Stimulated activated naive CD8-positive, alpha-beta T cell treated with anti-CD3 and anti-CD28 coated beads, Interleukin-15, Interleukin-2, amounts not matched to agents 100 U/mL and 50 U/mL, for 24 hours (primary cell): ENCODE results near the gene RPL37A.

Source experiments
- ATAC-seq: fragments of 150-1000 bp; cut with Tn5 transposase; one replicate; pipeline ENCODE4 v1.10.0; 2021
- DNase-seq: peaks from one replicate; pipeline ENCODE4 v3.0.0; 2021

The RPL37A gene

GRCh38 chr2:216498379-216499352 is at the start of gene RPL37A:
RPL37A (plus strand) TSS chr2:216498844; CDS start chr2:216498875, 31 bp downstream.
- peak; percentile 99 for ATAC-seq
- peak; percentile 89 for DNase-seq

DNA sequence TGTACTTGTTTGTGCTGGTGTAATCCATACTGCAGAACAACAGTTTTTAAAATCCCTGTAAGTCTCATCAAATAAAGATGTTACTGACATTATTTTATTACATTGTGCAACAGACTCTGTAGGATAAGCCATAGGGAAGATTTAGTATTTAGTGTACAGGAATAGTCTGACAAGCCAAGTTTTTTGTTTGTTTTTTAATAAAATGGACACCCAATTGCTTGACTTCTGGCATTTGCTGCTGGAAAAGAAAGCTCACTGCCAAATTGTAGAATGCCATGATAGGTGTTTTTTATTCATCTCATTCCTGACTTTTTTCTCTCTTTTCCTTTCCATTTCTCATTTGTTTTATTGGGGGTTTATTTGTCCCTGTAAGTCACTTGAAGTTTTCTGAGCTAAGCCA is 48.3 kb upstream of the RPL37A start:
- DNase-seq = no peak

DNA sequence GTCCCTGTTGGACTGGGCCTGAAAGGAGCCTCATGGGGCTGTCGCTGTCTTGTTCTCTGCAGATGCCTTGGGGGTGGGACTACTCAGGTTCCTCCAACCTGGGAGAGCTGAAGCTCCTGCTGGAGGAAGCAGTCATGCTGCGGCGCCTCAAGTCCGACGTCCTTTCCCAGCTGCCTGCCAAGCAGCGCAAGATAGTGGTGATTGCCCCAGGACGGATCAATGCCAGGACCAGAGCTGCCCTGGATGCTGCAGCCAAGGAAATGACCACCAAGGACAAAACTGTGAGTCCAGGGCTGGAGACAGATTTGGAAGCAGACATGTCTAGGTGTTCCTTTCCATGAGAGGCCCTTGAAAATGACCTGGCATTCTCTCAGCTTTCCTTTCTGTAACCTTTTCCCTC is 47.9 kb upstream of the RPL37A start:
- ATAC-seq (no peak), DNase-seq (no peak)

More for the DNA sequence above, 48.3 kb upstream of the RPL37A start:
- no peak for ATAC-seq

DNA sequence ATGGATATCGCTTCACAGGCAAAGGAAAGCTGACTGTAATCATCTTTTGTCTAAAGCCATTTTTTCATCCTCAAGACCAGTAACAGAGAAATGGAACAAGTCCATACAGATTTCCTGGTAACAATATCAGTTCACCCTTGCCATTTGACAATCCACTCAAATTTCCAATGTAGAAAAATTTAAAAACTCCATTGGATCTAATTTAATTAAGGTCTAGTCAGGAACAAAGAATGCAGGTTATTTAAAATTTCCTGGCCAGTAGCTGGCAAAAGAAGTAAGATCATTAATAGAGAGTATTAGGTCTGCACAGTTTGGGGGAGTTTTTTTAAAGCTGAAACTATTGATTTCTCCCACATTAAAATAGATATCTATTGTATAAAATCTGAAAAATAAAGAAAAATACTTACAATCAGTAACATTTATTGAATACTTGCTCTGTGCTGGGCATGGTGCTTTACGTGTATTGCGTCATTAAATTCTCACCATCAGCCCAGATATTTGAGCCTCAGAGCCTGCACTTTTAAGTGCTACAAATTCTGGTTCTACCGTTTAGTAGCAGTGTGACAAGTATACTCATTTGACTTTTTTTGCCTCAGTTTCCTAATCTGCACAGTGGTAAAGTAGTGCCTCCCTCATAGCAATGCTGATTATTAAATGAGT is 44.6 kb upstream of the RPL37A start:
- no peak for ATAC-seq
- DNase-seq = no peak

GRCh38 chr2:216463148-216463547 is 35.5 kb upstream of the RPL37A start:
- DNase-seq (no peak), ATAC-seq (no peak)

GRCh38 chr2:216464104-216464720 is 34.4 kb upstream of the RPL37A start:
- DNase-seq (no peak), ATAC-seq (no peak)

DNA sequence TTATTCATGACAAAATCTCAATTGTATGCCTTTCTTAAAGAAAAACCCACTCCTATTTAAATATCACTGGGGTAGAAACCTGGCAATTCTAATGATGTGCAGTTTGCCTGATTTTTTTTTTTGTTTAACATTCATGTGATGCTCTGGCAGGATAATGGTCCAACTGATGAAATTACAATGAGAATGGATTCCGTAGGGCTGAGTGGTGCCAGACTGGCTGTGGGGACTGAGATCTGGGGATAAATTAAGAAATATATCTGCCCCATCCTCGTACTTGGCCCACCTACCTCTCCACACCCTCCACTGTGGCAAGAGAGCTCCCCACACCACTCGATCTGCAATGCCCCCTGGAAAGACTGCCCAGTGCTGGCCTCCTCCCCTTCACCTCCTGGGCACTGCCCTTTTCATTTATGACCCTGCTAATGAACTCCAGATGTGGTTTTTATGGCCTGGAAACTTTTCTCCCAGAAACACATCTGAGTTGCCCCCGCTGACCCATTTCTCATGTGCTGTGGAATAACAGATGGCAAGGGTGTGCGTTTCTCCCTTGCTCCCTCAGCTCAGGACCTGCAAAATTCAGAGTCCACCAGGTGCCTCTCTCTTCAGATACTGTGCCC is 33.0 kb upstream of the RPL37A start:
- no peak for ATAC-seq
- DNase-seq = no peak

- DNase-seq = no peak
- ATAC-seq = no peak
These were observed 30.8 kb upstream of the RPL37A start for GRCh38 chr2:216467845-216468244.

- DNase-seq = no peak
- ATAC-seq = no peak
These were observed 29.0 kb upstream of the RPL37A start for GRCh38 chr2:216469661-216470060.

GRCh38 chr2:216473187-216473586 is 25.5 kb upstream of the RPL37A start:
- no peak for ATAC-seq
- DNase-seq = no peak

DNA sequence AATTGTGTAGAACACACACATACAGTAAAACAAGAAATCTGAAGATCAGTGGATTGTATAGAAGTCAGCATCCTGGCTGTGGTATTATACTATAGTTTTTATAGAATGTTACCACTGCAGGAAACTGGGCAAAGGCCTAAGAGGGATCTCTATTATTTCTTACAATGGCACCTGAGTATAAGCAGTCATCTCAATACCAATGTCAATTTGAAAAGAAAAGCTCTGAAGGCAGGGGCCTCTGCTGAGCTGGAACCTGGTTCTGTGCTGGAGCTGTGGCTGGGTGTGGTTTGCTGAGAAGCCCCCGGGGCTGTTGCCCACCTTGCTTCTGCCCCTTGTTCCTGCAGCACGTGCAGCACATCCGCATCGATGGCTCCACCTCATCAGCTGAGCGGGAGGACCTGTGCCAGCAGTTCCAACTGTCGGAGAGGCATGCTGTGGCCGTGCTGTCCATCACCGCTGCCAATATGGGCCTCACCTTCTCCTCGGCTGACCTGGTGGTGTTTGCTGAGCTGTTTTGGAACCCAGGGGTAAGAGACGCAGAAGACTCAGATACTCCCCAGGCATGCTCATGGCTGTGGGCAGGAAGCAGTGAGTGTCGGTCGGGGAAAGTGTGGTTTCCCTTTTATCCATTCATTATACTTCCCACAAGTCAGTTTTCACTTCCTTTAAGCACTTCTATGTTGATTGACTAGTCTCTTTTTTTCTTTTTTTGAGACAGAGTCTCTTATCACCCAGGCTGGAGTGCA is 23.5 kb upstream of the RPL37A start:
- DNase-seq (peak; percentile 45), ATAC-seq (peak; percentile 74)

GRCh38 chr2:216475767-216476166 is 22.9 kb upstream of the RPL37A start:
- no peak for DNase-seq
- ATAC-seq = no peak

DNA sequence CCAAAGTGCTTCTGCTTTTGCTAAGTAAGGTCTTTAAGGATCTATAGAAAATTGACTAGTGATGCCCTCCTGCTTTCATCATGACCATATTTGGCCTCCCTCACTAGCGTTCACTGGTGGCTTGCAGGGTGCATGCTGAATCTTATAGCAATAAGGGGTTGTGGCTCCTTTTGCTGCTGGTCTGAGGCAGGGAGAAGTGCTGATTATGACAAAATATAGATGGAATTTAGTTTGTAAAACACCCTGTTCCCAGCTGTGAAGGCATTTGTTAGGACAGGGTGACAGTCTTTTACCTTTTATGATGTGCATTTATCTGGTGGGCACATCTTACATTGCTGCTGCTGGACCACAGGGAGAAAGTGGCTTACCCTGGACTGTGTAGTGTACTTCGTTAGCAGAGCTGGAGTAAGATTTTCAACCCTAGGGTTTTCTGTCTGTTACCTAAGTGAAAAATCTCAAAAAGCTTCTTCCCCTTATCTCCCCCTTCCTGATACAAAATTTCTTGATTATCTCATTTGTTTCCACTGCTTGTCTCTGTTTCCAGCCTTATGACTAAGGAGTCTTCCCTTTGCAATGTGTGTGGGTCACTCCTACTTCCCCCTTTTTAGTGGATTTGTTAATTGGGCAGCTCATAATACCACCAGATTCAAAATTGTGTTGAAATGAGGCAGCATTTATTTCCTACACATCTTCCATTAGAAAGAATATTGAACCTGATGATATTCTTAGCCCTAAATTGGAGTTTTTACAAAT is 21.2 kb upstream of the RPL37A start:
- ATAC-seq = no peak
- DNase-seq = no peak

GRCh38 chr2:216478151-216478550 is 20.5 kb upstream of the RPL37A start:
- DNase-seq (peak; percentile 42), ATAC-seq (peak; percentile 94)

GRCh38 chr2:216478791-216479190 is 19.9 kb upstream of the RPL37A start:
- DNase-seq (no peak), ATAC-seq (no peak)

DNA sequence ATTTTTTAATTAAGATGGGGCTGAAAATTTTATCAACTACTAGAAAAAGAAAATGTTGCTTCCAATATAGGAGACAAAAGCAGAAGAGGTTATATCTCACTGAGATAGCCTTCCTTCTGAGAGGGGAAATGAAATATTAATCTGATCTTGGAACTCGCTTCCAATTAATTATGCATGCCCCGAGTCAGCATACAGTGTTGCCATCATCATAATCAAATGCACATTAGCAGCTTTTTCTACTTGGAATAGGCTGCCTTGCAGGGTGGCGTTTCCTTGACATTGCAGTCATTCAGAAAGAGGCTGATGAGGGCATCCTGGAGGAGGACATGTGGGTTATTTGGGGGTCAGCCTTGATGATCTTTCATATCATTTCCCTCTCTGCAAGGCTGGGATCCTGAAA is 18.4 kb upstream of the RPL37A start:
- ATAC-seq (no peak), DNase-seq (no peak)

DNA sequence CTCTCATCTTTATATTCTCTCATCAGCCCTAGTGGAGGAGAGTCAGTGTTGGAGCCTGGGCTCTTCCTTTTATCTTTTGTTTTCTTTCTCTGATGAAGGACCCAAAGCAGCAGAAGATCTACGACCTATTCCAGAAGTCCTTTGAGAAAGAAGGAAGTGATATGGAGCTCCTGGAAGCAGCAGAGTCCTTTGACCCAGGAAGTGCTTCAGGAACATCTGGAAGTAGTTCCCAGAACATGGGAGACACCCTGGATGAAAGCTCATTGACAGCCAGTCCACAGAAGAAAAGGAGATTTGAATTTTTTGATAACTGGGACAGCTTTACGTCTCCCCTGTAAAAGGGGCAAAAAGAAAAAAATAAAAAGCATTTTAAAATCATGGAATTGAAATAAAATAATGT is 16.0 kb upstream of the RPL37A start:
- no peak for DNase-seq
- no peak for ATAC-seq

- no peak for DNase-seq
- no peak for ATAC-seq
These were observed 13.4 kb upstream of the RPL37A start for GRCh38 chr2:216485237-216485636.

GRCh38 chr2:216485745-216486144 is 12.9 kb upstream of the RPL37A start:
- DNase-seq = no peak

DNA sequence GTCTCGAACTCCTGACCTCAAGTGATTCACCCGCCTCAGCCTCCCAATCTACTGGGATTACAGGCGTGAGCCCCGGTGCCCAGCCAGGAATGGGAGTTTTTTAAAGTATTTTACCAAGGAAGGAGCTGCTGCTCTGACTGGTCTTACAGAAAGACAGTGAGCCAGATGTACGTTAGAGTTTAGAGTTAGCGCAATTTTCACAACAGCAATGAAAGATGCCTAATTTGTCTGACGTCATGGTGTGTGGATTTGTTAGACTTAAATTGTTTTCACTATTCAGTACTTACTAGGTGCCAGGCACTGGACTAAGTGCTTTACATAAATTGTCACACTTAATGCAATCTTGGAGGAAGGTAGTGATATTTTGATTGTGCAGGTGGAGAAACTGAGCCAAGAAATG is 12.4 kb upstream of the RPL37A start:
- DNase-seq (no peak), ATAC-seq (no peak)

More at GRCh38 chr2:216485745-216486144, 12.9 kb upstream of the RPL37A start:
- no peak for ATAC-seq

DNA sequence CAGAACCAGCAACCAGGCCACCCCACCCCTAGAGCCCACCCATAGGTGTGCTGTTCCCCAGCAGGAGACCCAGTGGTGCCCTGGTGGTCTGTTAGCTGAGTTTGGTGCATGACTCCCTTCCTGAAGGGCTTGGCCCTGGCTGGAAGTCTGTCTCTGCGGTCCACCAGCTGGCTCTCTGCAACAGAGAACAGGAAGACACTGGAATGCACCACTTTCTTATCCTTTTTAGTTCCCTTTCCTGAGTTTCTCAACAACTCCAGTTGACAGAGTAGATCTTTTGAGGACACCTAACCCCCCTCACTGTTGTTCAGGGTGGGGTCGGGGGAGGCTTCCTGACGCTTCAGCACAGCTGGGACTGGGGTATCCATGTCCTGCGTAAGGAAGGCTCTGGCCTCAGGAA is 11.9 kb upstream of the RPL37A start:
- ATAC-seq = no peak

More for the DNA sequence above, 11.9 kb upstream of the RPL37A start:
- no peak for DNase-seq
